ENCODE measurements around the gene ANKLE2.

The ANKLE2 gene

DNA sequence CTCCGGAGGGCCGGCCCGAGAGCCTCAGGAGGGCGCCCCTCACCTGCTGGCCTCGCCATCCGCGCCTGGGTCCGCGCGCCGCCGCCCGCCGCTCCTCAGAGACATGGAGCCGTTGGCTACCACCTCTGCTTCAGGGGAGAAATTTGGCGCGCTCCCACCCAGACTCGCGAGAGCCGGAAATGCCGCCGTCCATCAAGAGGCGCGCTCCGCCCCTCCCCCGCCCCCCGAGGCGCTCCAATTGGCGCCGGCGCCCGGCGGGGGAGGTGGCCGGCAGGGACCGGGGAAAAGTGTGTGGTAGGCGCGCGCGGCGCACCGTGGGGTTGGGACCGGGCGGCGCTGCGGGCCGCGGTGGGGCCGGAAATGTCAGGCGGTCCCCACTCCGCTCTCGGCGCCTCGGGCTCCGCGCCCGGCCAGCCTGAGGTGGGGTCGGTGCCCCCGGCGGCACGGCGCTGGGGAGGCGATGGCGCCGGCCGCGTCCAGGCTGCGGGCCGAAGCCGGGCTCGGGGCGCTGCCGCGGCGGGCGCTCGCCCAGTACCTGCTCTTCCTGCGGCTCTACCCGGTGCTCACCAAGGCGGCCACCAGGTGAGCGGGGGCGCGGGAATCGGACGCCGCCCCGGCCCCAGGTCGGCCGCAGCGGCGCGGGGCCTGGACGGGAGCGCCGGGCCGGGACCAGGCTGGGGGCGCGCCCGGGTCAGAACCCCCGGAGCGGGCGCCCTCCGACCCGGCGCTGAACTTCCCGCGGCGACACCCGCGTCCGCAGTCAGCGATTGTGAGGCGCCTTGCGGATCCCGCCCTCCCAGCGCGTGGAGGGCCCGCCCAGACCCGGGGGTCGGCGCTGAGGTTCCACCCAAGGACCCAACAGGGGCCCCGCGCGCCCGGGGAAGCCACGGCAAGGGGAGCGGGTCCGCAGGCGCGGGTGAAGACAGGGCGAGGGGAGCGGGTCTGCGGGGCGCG, 74.1 kb downstream of the ANKLE2 start, which contains the start of the genes POLE and PXMP2:
Gene POLE (minus strand): TSS at position 132 of the 954 bp plus-strand sequence. CDS start 27 bp downstream, at position 105.
Gene PXMP2 (plus strand): TSS at position 377 of the 954 bp plus-strand sequence. CDS start 84 bp downstream, at position 461.
- peak; percentile 96 for DNase-seq (ENCODE audit: extremely low spot score)
- CTCF ChIA-PET = no interaction called here
- POLR2A ChIA-PET = no interaction called here
- no peak; the same call in 1 of the 2 replicates for TF ChIP-seq CTBP1 (IDR thresholded peaks at IDR 0.05; ENCODE audit: borderline replicate concordance)
- TF ChIP-seq FOXA1 (IDR thresholded peaks at IDR 0.05) = no peak
- TF ChIP-seq L3MBTL2 (conservative IDR thresholded peaks at IDR 0.05) = 0 out of 2 replicates have a peak, but pooled peaks have one; percentile 29
- no peak for TF ChIP-seq FOXK2 (IDR thresholded peaks at IDR 0.05)
- TF ChIP-seq, protein P1, sequence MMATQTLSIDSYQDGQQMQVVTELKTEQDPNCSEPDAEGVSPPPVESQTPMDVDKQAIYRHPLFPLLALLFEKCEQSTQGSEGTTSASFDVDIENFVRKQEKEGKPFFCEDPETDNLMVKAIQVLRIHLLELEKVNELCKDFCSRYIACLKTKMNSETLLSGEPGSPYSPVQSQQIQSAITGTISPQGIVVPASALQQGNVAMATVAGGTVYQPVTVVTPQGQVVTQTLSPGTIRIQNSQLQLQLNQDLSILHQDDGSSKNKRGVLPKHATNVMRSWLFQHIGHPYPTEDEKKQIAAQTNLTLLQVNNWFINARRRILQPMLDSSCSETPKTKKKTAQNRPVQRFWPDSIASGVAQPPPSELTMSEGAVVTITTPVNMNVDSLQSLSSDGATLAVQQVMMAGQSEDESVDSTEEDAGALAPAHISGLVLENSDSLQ (IDR thresholded peaks at IDR 0.05) = peak; percentile 96
- TF ChIP-seq FOXM1 (IDR thresholded peaks at IDR 0.05; ENCODE audit: borderline replicate concordance) = peak; percentile 90
- TF ChIP-seq SP1 (IDR thresholded peaks at IDR 0.05) = no peak
- no peak for TF ChIP-seq ARNT (IDR thresholded peaks at IDR 0.05)
- no peak for TF ChIP-seq BHLHE40 (IDR thresholded peaks at IDR 0.05; ENCODE audit: borderline replicate concordance)

- TF ChIP-seq SP1 (IDR thresholded peaks at IDR 0.05) (no peak), CTBP1 (IDR thresholded peaks at IDR 0.05; ENCODE audit: borderline replicate concordance) (no peak), SUZ12 (IDR thresholded peaks at IDR 0.05) (no peak), ZNF384 (IDR thresholded peaks at IDR 0.05) (no peak), BHLHE40 (IDR thresholded peaks at IDR 0.05; ENCODE audit: borderline replicate concordance) (no peak), LEF1 (IDR thresholded peaks at IDR 0.05; ENCODE audit: borderline replicate concordance) (no peak), HDGF (IDR thresholded peaks at IDR 0.05; ENCODE audit: borderline replicate concordance) (no peak), ARNT (IDR thresholded peaks at IDR 0.05) (no peak), TARDBP (IDR thresholded peaks at IDR 0.05) (no peak), FOXM1 (IDR thresholded peaks at IDR 0.05; ENCODE audit: borderline replicate concordance) (no peak), NFRKB (IDR thresholded peaks at IDR 0.05) (no peak), FOXA1 (IDR thresholded peaks at IDR 0.05) (no peak), L3MBTL2 (conservative IDR thresholded peaks at IDR 0.05) (no peak), ELF4 (IDR thresholded peaks at IDR 0.05) (no peak), FOXK2 (IDR thresholded peaks at IDR 0.05) (no peak)
- TF ChIP-seq, protein P1 (IDR thresholded peaks at IDR 0.05) = no peak
- no peak for DNase-seq (ENCODE audit: extremely low spot score)
- ChIA-PET CTCF (no interaction called here), POLR2A (no interaction called here)
Observed at GRCh38 chr12:132686825-132687210, 74.8 kb downstream of the ANKLE2 start.

- TF ChIP-seq FOXK2 (IDR thresholded peaks at IDR 0.05) (no peak), LEF1 (IDR thresholded peaks at IDR 0.05; ENCODE audit: borderline replicate concordance) (no peak), BHLHE40 (IDR thresholded peaks at IDR 0.05; ENCODE audit: borderline replicate concordance) (no peak), FOXA1 (IDR thresholded peaks at IDR 0.05) (no peak), ELF4 (IDR thresholded peaks at IDR 0.05) (no peak), FOXM1 (IDR thresholded peaks at IDR 0.05; ENCODE audit: borderline replicate concordance) (no peak), ARNT (IDR thresholded peaks at IDR 0.05) (no peak), L3MBTL2 (conservative IDR thresholded peaks at IDR 0.05) (no peak)
- TF ChIP-seq, protein P1 (IDR thresholded peaks at IDR 0.05) = no peak
- no peak for DNase-seq (ENCODE audit: extremely low spot score)
- ChIA-PET CTCF (no interaction called here), POLR2A (no interaction called here)
Observed at GRCh38 chr12:132685400-132685799, 76.2 kb downstream of the ANKLE2 start.

- ChIA-PET POLR2A (no interaction called here), CTCF (no interaction called here)
- no peak for DNase-seq (ENCODE audit: extremely low spot score)
- no peak for TF ChIP-seq ZNF384 (IDR thresholded peaks at IDR 0.05)
- TF ChIP-seq BHLHE40 (IDR thresholded peaks at IDR 0.05; ENCODE audit: borderline replicate concordance) = no peak
- TF ChIP-seq SUZ12 (IDR thresholded peaks at IDR 0.05) = no peak
- TF ChIP-seq, protein P1 (IDR thresholded peaks at IDR 0.05) = no peak
- no peak for TF ChIP-seq FOXM1 (IDR thresholded peaks at IDR 0.05; ENCODE audit: borderline replicate concordance)
Observed at GRCh38 chr12:132677492-132677891, 84.1 kb downstream of the ANKLE2 start.

GRCh38 chr12:132675757-132676432, 85.7 kb downstream of the ANKLE2 start:
- no peak for DNase-seq (ENCODE audit: extremely low spot score)
- ChIA-PET CTCF (no interaction called here), POLR2A (no interaction called here)
- TF ChIP-seq, protein P1 (IDR thresholded peaks at IDR 0.05) = no peak
- TF ChIP-seq FOXM1 (IDR thresholded peaks at IDR 0.05; ENCODE audit: borderline replicate concordance) (no peak), ELF4 (IDR thresholded peaks at IDR 0.05) (no peak), LEF1 (IDR thresholded peaks at IDR 0.05; ENCODE audit: borderline replicate concordance) (no peak), ARNT (IDR thresholded peaks at IDR 0.05) (no peak), SUZ12 (IDR thresholded peaks at IDR 0.05) (no peak), FOXA1 (IDR thresholded peaks at IDR 0.05) (no peak), BHLHE40 (IDR thresholded peaks at IDR 0.05; ENCODE audit: borderline replicate concordance) (no peak)
